Retinal pigment epithelial cell (primary cell): ENCODE measurements around the gene KIF17.

Source experiments
- DNase-seq: peaks from one replicate; pipeline ENCODE4 v3.0.0-alpha.2; 2010; ENCODE audit warnings: low read depth
- H3K4me3 ChIP-seq: 2 replicates; pipeline ENCODE4 v1.5.1; 2011; ENCODE audit warnings: mild to moderate bottlenecking, low read length, control low read depth, moderate library complexity
- TF ChIP-seq, protein P1 (sequence below): conservative IDR thresholded peaks from 2 replicates; pipeline ENCODE4 v1.5.1; 2011; ENCODE audit warnings: low read depth, low read length, control low read depth, inconsistent platforms

The KIF17 gene

DNA sequence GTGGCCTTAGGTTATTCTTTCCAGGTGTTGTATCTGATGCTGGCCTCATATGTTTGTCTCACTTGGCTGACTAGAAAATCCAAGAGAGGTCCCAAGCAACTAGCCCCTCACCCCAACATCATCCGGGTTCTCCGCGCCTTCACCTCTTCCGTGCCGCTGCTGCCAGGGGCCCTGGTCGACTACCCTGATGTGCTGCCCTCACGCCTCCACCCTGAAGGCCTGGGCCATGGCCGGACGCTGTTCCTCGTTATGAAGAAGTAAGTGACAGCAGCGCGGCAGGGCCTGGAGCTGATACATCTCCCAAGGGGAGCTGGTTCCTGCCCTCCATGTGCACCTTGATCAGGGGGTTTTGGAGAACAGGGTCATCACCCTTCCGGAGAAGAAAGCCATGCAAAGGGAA, 73.4 kb downstream of the KIF17 start:
- no peak for DNase-seq
- TF ChIP-seq, protein P1, sequence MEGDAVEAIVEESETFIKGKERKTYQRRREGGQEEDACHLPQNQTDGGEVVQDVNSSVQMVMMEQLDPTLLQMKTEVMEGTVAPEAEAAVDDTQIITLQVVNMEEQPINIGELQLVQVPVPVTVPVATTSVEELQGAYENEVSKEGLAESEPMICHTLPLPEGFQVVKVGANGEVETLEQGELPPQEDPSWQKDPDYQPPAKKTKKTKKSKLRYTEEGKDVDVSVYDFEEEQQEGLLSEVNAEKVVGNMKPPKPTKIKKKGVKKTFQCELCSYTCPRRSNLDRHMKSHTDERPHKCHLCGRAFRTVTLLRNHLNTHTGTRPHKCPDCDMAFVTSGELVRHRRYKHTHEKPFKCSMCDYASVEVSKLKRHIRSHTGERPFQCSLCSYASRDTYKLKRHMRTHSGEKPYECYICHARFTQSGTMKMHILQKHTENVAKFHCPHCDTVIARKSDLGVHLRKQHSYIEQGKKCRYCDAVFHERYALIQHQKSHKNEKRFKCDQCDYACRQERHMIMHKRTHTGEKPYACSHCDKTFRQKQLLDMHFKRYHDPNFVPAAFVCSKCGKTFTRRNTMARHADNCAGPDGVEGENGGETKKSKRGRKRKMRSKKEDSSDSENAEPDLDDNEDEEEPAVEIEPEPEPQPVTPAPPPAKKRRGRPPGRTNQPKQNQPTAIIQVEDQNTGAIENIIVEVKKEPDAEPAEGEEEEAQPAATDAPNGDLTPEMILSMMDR, result no peak
- no peak overlapping the region for H3K4me3 ChIP-seq

DNA sequence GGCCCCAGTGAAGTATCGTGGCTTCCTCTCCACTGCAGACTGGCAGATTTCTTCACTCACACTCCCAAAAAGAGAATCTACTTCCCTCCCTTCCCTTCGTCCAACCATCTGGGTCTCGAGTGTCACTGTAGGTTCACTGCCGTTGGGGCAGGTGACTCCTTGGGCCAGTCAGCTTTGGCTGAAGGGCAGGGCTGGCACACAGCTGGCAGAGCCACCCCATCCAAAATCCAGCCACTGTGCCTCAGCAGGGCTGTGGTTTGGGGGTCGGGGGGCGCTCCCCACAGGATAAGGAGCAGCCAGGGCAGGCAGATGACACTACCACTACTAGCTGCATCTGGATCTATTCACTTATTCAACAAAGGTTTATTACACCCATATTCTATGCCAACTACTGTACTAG, 74.7 kb downstream of the KIF17 start:
- no peak for DNase-seq
- TF ChIP-seq, protein P1, result no peak

DNA sequence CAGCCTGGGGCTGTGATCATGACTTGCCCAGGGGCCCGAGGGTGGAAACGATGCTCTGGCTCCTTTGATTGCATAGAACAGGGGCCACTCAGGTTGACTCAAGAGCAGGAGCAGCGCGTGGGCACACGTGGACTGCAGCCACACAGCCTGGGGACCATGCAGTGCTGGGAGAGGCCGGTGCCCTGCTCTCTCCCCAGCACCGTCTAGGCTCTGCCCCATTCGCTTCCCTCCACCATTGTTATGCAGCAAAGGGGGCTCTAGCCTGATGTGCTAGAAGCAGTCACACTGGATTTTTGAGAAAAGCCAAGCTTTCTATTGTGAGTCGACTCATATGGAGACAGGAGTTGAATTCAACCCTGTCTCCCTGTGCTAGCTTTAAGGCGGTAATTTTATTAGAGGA, 75.8 kb downstream of the KIF17 start:
- DNase-seq, result no peak
- H3K4me3 ChIP-seq, result no peak overlapping the region
- TF ChIP-seq, protein P1, result no peak

More for the DNA sequence above, 74.7 kb downstream of the KIF17 start:
- no peak overlapping the region for H3K4me3 ChIP-seq

DNA sequence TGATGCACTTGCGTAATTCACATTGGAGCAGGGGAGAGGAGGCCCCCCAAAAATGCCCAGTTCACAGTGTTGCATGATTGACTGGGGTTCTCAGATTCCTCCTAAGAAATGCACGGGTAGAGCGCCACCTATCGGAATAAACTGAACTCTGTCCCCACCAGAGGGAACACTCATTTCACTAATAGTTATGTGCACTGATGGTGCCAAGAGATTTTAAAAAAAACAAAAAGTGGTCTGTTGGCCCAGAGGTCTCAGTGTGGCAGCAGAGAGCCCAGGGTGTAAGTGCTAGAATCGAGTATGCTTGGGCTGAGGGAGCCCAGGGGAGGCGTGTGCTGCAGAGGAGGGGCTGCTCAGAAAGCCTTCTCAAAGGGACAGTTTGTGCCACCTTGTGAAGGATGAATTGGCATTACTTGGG, 77.6 kb downstream of the KIF17 start:
- H3K4me3 ChIP-seq, result no peak overlapping the region
- TF ChIP-seq, protein P1, result peak; percentile 81
- no peak for DNase-seq

DNA sequence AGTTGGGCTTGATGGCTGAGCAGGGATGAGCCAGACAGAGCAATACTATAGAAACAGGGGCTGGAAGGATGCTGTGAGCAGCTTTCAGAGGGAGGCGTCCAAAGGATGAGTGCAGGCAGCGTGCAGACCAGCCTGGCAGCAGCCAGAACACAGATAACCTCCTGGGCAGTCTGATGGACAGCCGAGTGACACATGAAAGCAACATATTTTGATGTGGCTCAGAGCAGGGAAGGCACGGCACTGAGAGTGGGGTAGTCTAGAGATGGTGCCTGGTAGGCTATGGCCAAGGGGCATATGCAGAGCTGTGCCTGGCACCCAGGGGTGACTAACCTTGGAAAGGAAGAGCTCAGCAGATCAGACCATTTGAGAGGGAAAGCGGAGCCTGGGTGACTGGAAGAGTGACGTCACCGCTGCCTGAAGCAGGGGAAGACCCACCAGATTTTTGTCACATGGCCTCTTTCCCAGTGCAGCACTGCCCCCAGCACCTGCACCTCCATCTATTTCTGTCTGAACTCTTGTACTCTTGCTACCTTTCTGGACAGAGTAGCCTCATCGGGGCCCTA, 80.9 kb downstream of the KIF17 start:
- TF ChIP-seq, protein P1, result no peak
- DNase-seq, result no peak
- H3K4me3 ChIP-seq, result no peak overlapping the region

DNA sequence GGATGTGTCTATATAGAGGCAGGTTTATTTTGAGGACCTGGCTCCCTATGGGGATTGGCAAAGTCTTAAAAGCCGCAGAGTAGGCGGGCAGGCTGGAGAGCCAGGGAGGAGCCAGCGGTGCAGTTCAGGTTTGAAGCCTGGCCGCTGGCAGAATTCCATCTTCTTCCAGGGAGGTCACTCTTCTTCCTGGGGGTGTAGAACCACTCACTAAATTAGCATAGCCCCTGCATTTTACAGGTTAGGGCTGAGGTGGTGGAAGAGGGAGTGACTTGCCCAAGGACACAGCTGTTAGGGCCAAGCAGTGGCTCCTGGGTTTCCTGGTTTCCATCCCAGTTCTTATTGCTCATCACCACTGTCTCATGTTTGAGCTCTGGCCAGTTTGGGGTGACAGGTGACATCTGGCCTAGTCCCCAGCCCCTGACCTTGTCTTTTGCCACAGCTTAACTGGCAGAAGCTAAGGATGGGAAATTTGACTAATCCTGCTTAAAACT, 83.2 kb downstream of the KIF17 start:
- H3K4me3 ChIP-seq, result peak overlapping the region; percentile 63
- DNase-seq, result no peak
- TF ChIP-seq, protein P1, result no peak

DNA sequence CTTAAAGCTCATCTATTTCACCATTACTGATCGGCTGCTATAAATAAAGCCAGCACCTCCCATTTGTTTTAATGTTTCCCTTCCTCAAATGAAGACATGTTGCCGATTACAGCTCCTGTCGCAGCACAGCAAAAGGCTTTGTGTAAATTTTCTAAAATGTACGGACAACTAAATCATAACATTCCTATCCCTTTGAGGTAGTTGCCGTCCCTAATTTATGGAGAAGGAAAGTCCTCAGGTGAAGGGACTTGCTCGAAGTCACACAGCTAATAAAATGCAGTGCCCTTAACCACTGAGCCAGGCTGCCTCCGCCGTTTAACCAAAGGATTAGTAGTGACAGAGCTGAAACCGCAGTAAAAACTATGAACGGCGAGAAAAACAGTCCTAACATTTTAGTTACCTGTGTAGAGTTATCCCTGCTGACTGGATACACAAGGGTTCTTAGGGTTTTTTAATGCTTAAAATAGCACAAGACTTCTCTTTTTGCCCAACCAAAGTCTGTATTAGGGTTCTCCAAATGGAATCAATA, 83.7 kb downstream of the KIF17 start:
- peak overlapping the region; percentile 63 for H3K4me3 ChIP-seq
- no peak for DNase-seq
- TF ChIP-seq, protein P1, result no peak
